Brain microvascular endothelial cell (primary cell): Measurements from ENCODE around the gene CLDN10.

ENCODE experiments used
- DNase-seq: peaks from one replicate; pipeline ENCODE4 v3.0.0-alpha.2; 2020
- H3K27ac ChIP-seq: fragments of 250-450 bp; sonication (Bioruptor Pico); 2 replicates; pipeline ENCODE4 v1.5.1; 2020; ENCODE audit warnings: mild to moderate bottlenecking, moderate library complexity
- H3K27me3 ChIP-seq: fragments of 250-450 bp; sonication (Bioruptor Pico); replicated peaks from 2 replicates; pipeline ENCODE4 v1.5.1; 2020; ENCODE audit warnings: mild to moderate bottlenecking
- H3K36me3 ChIP-seq: fragments of 250-450 bp; sonication (Bioruptor Pico); replicated peaks from 2 replicates; pipeline ENCODE4 v1.5.1; 2020; ENCODE audit warnings: mild to moderate bottlenecking
- H3K4me3 ChIP-seq: 2 replicates; pipeline ENCODE4 v1.5.1; 2011; ENCODE audit warnings: low read depth, mild to moderate bottlenecking, control low read depth, low read length, moderate library complexity
- CTCF ChIP-seq: IDR thresholded peaks from 2 replicates; pipeline ENCODE4 v1.5.1; 2011; ENCODE audit warnings: low read depth, mild to moderate bottlenecking, moderate library complexity, low read length, control low read depth, inconsistent platforms; ENCODE audit errors: missing control alignments
- in situ Hi-C: cut with HindIII; loops from 2 replicates; pipeline ENCODE4 v1.10.0; 2017; ENCODE audit warnings: low sequenced_read_pairs, low pct_ligation_motif_present

CLDN10 gene

GRCh38 chr13:95623141-95623540 is 70.6 kb downstream of the CLDN10 start:
- in situ Hi-C loops = no loop called here
- Histone ChIP-seq H3K36me3 (peaks cover 42% of the 10 kb centered on the region), H3K27me3 (no peaks in the 10 kb centered on the region), H3K4me3 (no peak overlapping the region), H3K27ac (no peak overlapping the region)
- DNase-seq = no peak
- no peak for TF ChIP-seq CTCF

GRCh38 chr13:95624020-95624419 is 71.5 kb downstream of the CLDN10 start:
- peak; percentile 74 for TF ChIP-seq CTCF
- Histone ChIP-seq H3K36me3 (peaks cover 45% of the 10 kb centered on the region), H3K27me3 (no peaks in the 10 kb centered on the region), H3K4me3 (no peak overlapping the region), H3K27ac (no peak overlapping the region)
- in situ Hi-C loops = no loop called here
- DNase-seq = no peak

GRCh38 chr13:95626768-95627167 is 74.2 kb downstream of the CLDN10 start:
- Histone ChIP-seq H3K36me3 (peaks cover 55% of the 10 kb centered on the region), H3K27ac (no peak overlapping the region), H3K27me3 (no peaks in the 10 kb centered on the region), H3K4me3 (no peak overlapping the region)
- in situ Hi-C loops = no loop called here
- no peak for DNase-seq
- TF ChIP-seq CTCF = no peak

GRCh38 chr13:95627590-95627989 is 75.1 kb downstream of the CLDN10 start:
- Histone ChIP-seq H3K4me3 (no peak overlapping the region), H3K27me3 (no peaks in the 10 kb centered on the region), H3K27ac (no peak overlapping the region), H3K36me3 (peaks cover 56% of the 10 kb centered on the region)
- no peak for TF ChIP-seq CTCF
- in situ Hi-C loops = no loop called here
- DNase-seq = no peak

GRCh38 chr13:95628488-95628887 is 76.0 kb downstream of the CLDN10 start:
- H3K27ac ChIP-seq = no peak overlapping the region

More at GRCh38 chr13:95628488-95628887, 76.0 kb downstream of the CLDN10 start:
- no peak for DNase-seq
- Histone ChIP-seq H3K36me3 (peaks cover 57% of the 10 kb centered on the region), H3K27me3 (no peaks in the 10 kb centered on the region), H3K4me3 (no peak overlapping the region)
- in situ Hi-C loops = no loop called here
- TF ChIP-seq CTCF = no peak
